Uterus (tissue), 2 donors: ENCODE results near the gene DRC7.

Source experiments
- CTCF ChIP-seq, 4 experiments: fragments of 200-600 bp in 2 of 4; fragments of 450-650 bp in 2 of 4; sonication (generic) in 2 of 4; IDR thresholded peaks; one replicate each; pipeline ENCODE4 v1.5.1; 2016 to 2019; ENCODE audit warnings: antibody characterized with exemption in 4 of 4, mild to moderate bottlenecking in 2 of 4, moderate library complexity in 1 of 4
- POLR2A ChIP-seq, 2 donors: fragments of 450-650 bp; IDR thresholded peaks; one replicate each; pipeline ENCODE4 v1.6.1; 2016; ENCODE audit warnings: antibody characterized with exemption in 2 of 2, mild to moderate bottlenecking in 1 of 2, moderate library complexity in 1 of 2

- no peak for TF ChIP-seq CTCF (IDR thresholded peaks at IDR 0.05)
- no peak for TF ChIP-seq POLR2A (IDR thresholded peaks at IDR 0.05)
These were observed 26.9 kb upstream of the DRC7 start for GRCh38 chr16:57667526-57668262.
